ENCODE measurements around the gene ACIN1. TPM values are rescaled to one million over a fixed set of nuclear protein-coding genes. Genes with fewer than 3 reads are reported as not detected.

ACIN1 gene
- total and polyA plus RNA-seq, 9 of the 15 experiments (the other 6 are each of a cell fraction or from before 2014, with no cell fraction given) = 5.0 to 196 (median 129) TPM

- ATAC-seq (peak; percentile 9; the same call in 1 of the 3 replicates), DNase-seq (ENCODE audit: extremely low read depth in 1 of 4, low spot score in 3 of 4) (no peak), FAIRE-seq (no peak)
- no peaks in the 10 kb centered on the region for H3K27me3 ChIP-seq (ENCODE audit: control insufficient read depth in 2 of 2, insufficient read depth in 2 of 2, low read length in 2 of 2)
- ChIA-PET POLR2A (interaction anchor here (0.6 to 1.2 kb wide), 5 partner anchors 11 to 761 kb away, joined by 3 read pairs; partner anchors contain the start of gene CEBPE), CTCF (ENCODE audit: low intra/inter-chr PET ratio) (no interaction called here)
- no peak overlapping the region for H2AFZ ChIP-seq (ENCODE audit: low read depth, low read length)
- H3K4me1 ChIP-seq (replicated peaks in 1 of 2; ENCODE audit: control insufficient read depth in 2 of 2, insufficient read depth in 2 of 2, low read length in 2 of 2) = peaks cover 8 to 15% of the 10 kb centered on the region in 2 experiments; a peak in 3 of 5 replicates
- WGBS (ENCODE audit: insufficient coverage, low coverage, missing lambda C conversion rate) = 49% methylated on average over 9 of the region's 10 CpGs
- H3K4me3 ChIP-seq = no peak overlapping the region
- no peaks in the 10 kb centered on the region for H3K9me1 ChIP-seq (ENCODE audit: control insufficient read depth, insufficient read depth, low read length)
- H3K27ac ChIP-seq (ENCODE audit: extremely low read depth, low read depth, low read length) = no peak overlapping the region
- 0 out of 2 replicates have a peak, but pooled peaks cover 4% of the 10 kb centered on the region for H4K20me1 ChIP-seq (replicated peaks; ENCODE audit: control insufficient read depth, insufficient read depth, low read length)
- TF ChIP-seq THRAP3 (IDR thresholded peaks at IDR 0.05; ENCODE audit: borderline replicate concordance) (no peak), ZNF586 (CRISPR knock-in tag; conservative IDR thresholded peaks at IDR 0.05) (no peak), ZFP36 (IDR thresholded peaks at IDR 0.05; ENCODE audit: low read depth, low read length, partially characterized antibody) (peak; percentile 28), ZNF589 (CRISPR knock-in tag; IDR thresholded peaks at IDR 0.05; ENCODE audit: low read depth) (no peak)
- no peak overlapping the region for H3K4me2 ChIP-seq (ENCODE audit: insufficient read depth, low read length)
- H3K9me3 ChIP-seq (replicated peaks; ENCODE audit: control insufficient read depth, insufficient read depth, low read depth, low read length) = no peaks in the 10 kb centered on the region
- peaks cover 23% of the 10 kb centered on the region; the same call in 2 of the 3 replicates for H3K36me3 ChIP-seq (ENCODE audit: control insufficient read depth, insufficient read depth, low read length)
- intact Hi-C loops (cut with micrococcal nuclease) = no loop called here
- H3K9ac ChIP-seq (ENCODE audit: insufficient read depth in 1 of 2, low read depth in 2 of 2, low read length in 2 of 2) = peak overlapping the region in 1 of 2 experiments; percentile 10; a peak in 1 of 4 replicates
- BruUV-seq (replicated peaks) = no TSS peak
- peaks cover 21% of the 10 kb centered on the region for H3K79me2 ChIP-seq (ENCODE audit: control insufficient read depth, insufficient read depth, low read length)
- in situ Hi-C loops (cut with MboI) = no loop called here
Observed at GRCh38 chr14:23101986-23102625, 7.2 kb upstream of the ACIN1 start.

Data from K562 (cell line).